Body of pancreas (tissue), 4 donors: ENCODE measurements around the gene ARHGAP4.

Experiments used
- POLR2A ChIP-seq, 3 donors: fragments of 450-650 bp; IDR thresholded peaks; one replicate each; pipeline ENCODE4 v1.6.1; 2016; ENCODE audit warnings: antibody characterized with exemption in 3 of 3, mild to moderate bottlenecking in 2 of 3
- TF ChIP-seq, protein P1 (sequence below), 7 experiments: fragments of 450-650 bp in 4 of 7; fragments of 200-600 bp in 3 of 7; sonication (generic) in 3 of 7; IDR thresholded peaks; one replicate each; pipeline ENCODE4 v1.5.1; 2016 to 2019; ENCODE audit warnings: antibody characterized with exemption in 7 of 7

DNA sequence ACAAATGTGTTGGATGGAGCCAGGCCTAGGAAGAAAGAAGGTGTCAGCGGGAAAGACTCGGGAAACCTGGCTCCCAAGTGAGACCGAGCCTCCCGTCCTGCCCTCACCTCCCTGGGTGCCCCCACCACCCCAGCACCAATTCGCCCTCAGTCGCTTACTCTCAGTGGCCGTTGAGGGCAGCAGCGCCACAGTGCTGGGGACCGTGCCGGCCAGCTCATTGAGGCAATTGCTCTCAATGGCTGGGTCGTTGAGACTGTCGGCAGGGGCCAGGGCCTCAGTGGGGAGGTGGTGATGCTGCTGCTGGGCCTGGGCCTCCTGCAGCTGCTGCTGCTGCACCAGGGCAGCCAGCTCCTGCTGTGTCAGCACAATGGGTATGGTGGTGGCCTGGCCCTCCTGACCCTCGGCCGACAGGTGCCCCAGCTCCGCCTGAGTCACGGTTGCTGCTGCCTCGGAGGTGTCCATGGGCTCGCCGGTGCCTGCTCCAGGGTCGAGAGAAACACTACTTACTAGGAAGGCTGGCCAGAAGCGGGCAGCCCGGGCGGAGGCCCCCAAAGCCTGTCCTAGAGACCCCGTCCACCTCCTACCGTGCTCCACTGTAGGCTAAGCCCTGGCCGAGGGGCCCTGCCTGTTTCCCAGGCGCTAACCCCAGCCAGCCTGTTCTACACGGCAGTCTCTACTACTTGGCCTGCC, 25.8 kb upstream of the ARHGAP4 start:
- TF ChIP-seq POLR2A (IDR thresholded peaks at IDR 0.05), result no peak
- TF ChIP-seq, protein P1, sequence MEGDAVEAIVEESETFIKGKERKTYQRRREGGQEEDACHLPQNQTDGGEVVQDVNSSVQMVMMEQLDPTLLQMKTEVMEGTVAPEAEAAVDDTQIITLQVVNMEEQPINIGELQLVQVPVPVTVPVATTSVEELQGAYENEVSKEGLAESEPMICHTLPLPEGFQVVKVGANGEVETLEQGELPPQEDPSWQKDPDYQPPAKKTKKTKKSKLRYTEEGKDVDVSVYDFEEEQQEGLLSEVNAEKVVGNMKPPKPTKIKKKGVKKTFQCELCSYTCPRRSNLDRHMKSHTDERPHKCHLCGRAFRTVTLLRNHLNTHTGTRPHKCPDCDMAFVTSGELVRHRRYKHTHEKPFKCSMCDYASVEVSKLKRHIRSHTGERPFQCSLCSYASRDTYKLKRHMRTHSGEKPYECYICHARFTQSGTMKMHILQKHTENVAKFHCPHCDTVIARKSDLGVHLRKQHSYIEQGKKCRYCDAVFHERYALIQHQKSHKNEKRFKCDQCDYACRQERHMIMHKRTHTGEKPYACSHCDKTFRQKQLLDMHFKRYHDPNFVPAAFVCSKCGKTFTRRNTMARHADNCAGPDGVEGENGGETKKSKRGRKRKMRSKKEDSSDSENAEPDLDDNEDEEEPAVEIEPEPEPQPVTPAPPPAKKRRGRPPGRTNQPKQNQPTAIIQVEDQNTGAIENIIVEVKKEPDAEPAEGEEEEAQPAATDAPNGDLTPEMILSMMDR (IDR thresholded peaks at IDR 0.05), result no peak
